IPS DF 6.9 (cell line): Measurements from ENCODE around the gene CLIC1.
A peak's percentile ranks its signal among the peaks of the same experiment; 100 is the strongest.

ENCODE experiments used
- DNase-seq: peaks from one replicate; pipeline ENCODE4 v3.0.0-alpha.2; 2013; ENCODE audit warnings: low read depth, low spot score
- H3K27ac ChIP-seq: one replicate; pipeline ENCODE4 v1.5.1; 2013; ENCODE audit warnings: low read length, control low read depth
- H3K27me3 ChIP-seq: 2 replicates; pipeline ENCODE4 v1.6.1; 2013; ENCODE audit warnings: mild to moderate bottlenecking, low read length; ENCODE audit not compliant: control insufficient read depth, insufficient read depth
- H3K36me3 ChIP-seq: 2 replicates; pipeline ENCODE4 v1.6.1; 2013; ENCODE audit warnings: low read length; ENCODE audit not compliant: control insufficient read depth, insufficient read depth
- H3K4me1 ChIP-seq: 2 replicates; pipeline ENCODE4 v1.6.1; 2013; ENCODE audit warnings: low read length; ENCODE audit not compliant: control insufficient read depth, insufficient read depth
- H3K4me3 ChIP-seq: 2 replicates; pipeline ENCODE4 v1.5.1; 2013; ENCODE audit warnings: mild to moderate bottlenecking, low read length
- H3K9me3 ChIP-seq: 2 replicates; pipeline ENCODE4 v1.6.1; 2013; ENCODE audit warnings: low read length, inconsistent platforms; ENCODE audit not compliant: control insufficient read depth, insufficient read depth
- WGBS: extraction: QIAGEN DNeasy Blood & Tissue Kit; methylation state at CpG from one replicate; pipeline ENCODE4 v1.1.7; 2013; ENCODE audit warnings: mixed read lengths, missing lambda C conversion rate; ENCODE audit not compliant: insufficient read length, insufficient coverage; 5-methylcytosine and 5-hydroxymethylcytosine counted together

The CLIC1 gene

GRCh38 chr6:31739639-31740396, 3.5 kb upstream of the CLIC1 start, which contains the start of gene MSH5:
Gene MSH5 (plus strand): TSS chr6:31740005. CDS start chr6:31740467, 462 bp downstream.
- peak; percentile 98 for DNase-seq

GRCh38 chr6:31737991-31738979, 2.0 kb upstream of the CLIC1 start:
- no peak for DNase-seq
- Histone ChIP-seq H3K36me3 (peaks cover 8% of the 10 kb centered on the region; the same call in 1 of the 2 replicates), H3K4me1 (peaks cover 15% of the 10 kb centered on the region), H3K27me3 (no peaks in the 10 kb centered on the region), H3K4me3 (no peak overlapping the region), H3K9me3 (no peaks in the 10 kb centered on the region), H3K27ac (no peak overlapping the region)
- WGBS, result no CpG with 5 or more reads among the region's 6 CpGs

More at GRCh38 chr6:31739639-31740396, 3.5 kb upstream of the CLIC1 start, which contains the start of gene MSH5:
- no peaks in the 10 kb centered on the region for H3K9me3 ChIP-seq
- no CpG with 5 or more reads among the region's 58 CpGs for WGBS
- peak within 1 kb of the TSS; percentile 35; the same call in 1 of the 2 replicates for H3K4me3 ChIP-seq
- H3K4me1 ChIP-seq, result peaks cover 12% of the 10 kb centered on the region; the same call in 1 of the 2 replicates
- no peaks in the 10 kb centered on the region for H3K36me3 ChIP-seq
- no peaks in the 10 kb centered on the region for H3K27me3 ChIP-seq
- H3K27ac ChIP-seq, result no peak within 1 kb of the TSS

- DNase-seq, result no peak
- H3K36me3 ChIP-seq, result peaks cover 8% of the 10 kb centered on the region; the same call in 1 of the 2 replicates
- no peak overlapping the region for H3K27ac ChIP-seq
- peaks cover 15% of the 10 kb centered on the region for H3K4me1 ChIP-seq
- no peaks in the 10 kb centered on the region for H3K9me3 ChIP-seq
- H3K27me3 ChIP-seq, result no peaks in the 10 kb centered on the region
- WGBS, result 100% methylated on average over 2 of the region's 7 CpGs
- H3K4me3 ChIP-seq, result no peak overlapping the region
Observed at GRCh38 chr6:31737315-31737990, 1.1 kb upstream of the CLIC1 start.

- Histone ChIP-seq H3K4me3 (peak overlapping the region; percentile 91; the same call in 1 of the 2 replicates), H3K27ac (no peak overlapping the region), H3K4me1 (peaks cover 15% of the 10 kb centered on the region), H3K27me3 (no peaks in the 10 kb centered on the region), H3K9me3 (no peaks in the 10 kb centered on the region), H3K36me3 (peaks cover 11% of the 10 kb centered on the region; the same call in 1 of the 2 replicates)
- no peak for DNase-seq
- WGBS, result no CpG with 5 or more reads among the region's 10 CpGs
Observed at GRCh38 chr6:31736768-31737314, 511 bp upstream of the CLIC1 start.

GRCh38 chr6:31734821-31735406, 1.4 kb downstream of the CLIC1 start:
- Histone ChIP-seq H3K4me3 (peak overlapping the region; percentile 91; the same call in 1 of the 2 replicates), H3K27ac (no peak overlapping the region), H3K36me3 (peaks cover 14% of the 10 kb centered on the region; the same call in 1 of the 2 replicates), H3K9me3 (no peaks in the 10 kb centered on the region), H3K27me3 (no peaks in the 10 kb centered on the region), H3K4me1 (peaks cover 15% of the 10 kb centered on the region)
- no CpG with 5 or more reads among the region's 18 CpGs for WGBS
- DNase-seq, result no peak

DNA sequence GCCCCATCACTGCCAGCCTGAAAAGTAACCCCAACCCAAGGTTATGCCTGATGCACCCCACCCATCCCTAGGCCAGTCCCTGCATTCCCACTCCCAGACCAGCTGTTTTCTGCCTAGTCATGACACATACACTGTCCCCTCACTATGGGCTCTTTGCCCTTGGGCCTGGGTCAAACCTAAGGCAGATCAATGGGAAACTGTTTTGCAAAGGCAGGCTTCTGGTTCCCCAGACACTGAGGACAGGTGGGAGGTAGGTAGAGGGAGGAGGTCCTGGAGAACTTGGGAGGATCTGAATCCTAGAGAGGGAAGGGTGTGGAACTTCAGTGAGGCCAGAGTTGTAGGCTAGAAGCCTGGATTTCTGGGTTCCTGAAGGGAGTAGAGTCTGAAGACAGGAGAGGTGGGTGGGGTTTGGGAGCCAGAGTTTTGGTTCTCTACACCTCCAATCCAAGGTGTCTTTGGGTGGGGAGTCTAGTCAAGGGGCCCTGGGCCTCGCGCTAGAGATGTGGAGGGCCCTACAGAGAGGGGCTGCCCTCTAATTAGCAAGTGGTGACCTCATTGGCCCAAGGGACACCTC, 2.0 kb downstream of the CLIC1 start:
- Histone ChIP-seq H3K9me3 (no peaks in the 10 kb centered on the region), H3K27me3 (no peaks in the 10 kb centered on the region), H3K4me3 (peak overlapping the region; percentile 91; the same call in 1 of the 2 replicates), H3K36me3 (peaks cover 14% of the 10 kb centered on the region; the same call in 1 of the 2 replicates), H3K4me1 (peaks cover 15% of the 10 kb centered on the region), H3K27ac (no peak overlapping the region)
- WGBS, result no CpG with 5 or more reads among the region's 2 CpGs
- no peak for DNase-seq

- Histone ChIP-seq H3K4me3 (no peak overlapping the region), H3K36me3 (peaks cover 14% of the 10 kb centered on the region; the same call in 1 of the 2 replicates), H3K27ac (no peak overlapping the region), H3K4me1 (peaks cover 13% of the 10 kb centered on the region), H3K9me3 (no peaks in the 10 kb centered on the region), H3K27me3 (no peaks in the 10 kb centered on the region)
- no CpG with 5 or more reads among the region's 4 CpGs for WGBS
- no peak for DNase-seq
Observed at GRCh38 chr6:31733734-31734133, 2.6 kb downstream of the CLIC1 start.

DNA sequence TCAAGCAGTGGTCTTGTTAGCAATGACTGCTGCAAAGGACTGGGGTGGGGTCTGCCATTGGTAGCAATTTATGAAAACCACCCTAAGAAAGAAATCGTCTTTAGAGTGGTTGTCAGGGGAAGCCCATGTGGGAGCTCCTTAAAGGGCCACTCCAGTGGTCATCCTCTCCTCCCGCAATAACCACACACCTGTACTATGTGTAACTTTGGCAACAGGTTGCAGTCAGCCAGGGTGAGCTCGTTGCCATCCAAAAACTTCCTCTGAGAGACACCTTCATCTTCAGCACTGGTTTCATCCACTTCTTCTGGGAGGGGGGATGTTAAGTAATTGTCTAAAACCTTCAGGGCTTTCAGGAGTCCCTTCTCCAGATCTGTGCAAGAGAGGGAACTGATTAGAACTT, 4.3 kb downstream of the CLIC1 start:
- peaks cover 7% of the 10 kb centered on the region for H3K4me1 ChIP-seq
- DNase-seq, result no peak
- no CpG with 5 or more reads among the region's 3 CpGs for WGBS
- no peak overlapping the region for H3K27ac ChIP-seq
- no peaks in the 10 kb centered on the region for H3K9me3 ChIP-seq
- no peak overlapping the region for H3K4me3 ChIP-seq
- peaks cover 18% of the 10 kb centered on the region; the same call in 1 of the 2 replicates for H3K36me3 ChIP-seq
- H3K27me3 ChIP-seq, result no peaks in the 10 kb centered on the region

DNA sequence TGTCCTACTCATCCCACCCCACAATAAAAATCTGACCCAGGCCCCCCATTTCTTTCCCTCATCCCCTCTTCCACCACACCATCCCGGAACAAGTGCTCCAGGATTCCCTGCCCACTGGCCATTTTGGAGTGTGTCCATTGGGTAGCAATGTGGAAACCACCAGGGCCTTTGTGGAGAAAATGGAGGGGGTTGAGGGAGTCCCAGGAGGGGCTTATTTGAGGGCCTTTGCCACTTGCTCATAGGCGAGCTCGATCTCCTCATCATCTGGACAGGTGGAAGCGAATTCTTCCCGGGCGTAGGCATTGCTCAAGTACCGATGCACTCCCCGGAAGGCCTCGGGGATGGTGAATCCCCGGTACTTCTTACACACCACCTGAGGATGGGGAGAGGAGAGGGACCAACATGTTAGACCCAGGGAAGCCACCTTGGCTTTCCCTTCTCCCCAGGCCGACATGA, 5.7 kb downstream of the CLIC1 start:
- Histone ChIP-seq H3K27me3 (no peaks in the 10 kb centered on the region), H3K9me3 (no peaks in the 10 kb centered on the region), H3K4me3 (no peak overlapping the region; the same call in 1 of the 2 replicates), H3K27ac (no peak overlapping the region), H3K36me3 (peaks cover 20% of the 10 kb centered on the region; the same call in 1 of the 2 replicates), H3K4me1 (peaks cover 6% of the 10 kb centered on the region)
- WGBS, result no CpG with 5 or more reads among the region's 11 CpGs
- DNase-seq, result no peak
